ENCODE data around the gene LCOR. TPM values are rescaled to one million over a fixed set of nuclear protein-coding genes. Genes with fewer than 3 reads are reported as not detected.

Gene LCOR
- total and polyA plus RNA-seq, 9 of the 15 experiments (the other 6 are each of a cell fraction or from before 2014, with no cell fraction given), result 3.6 to 25.2 (median 14.4) TPM

DNA sequence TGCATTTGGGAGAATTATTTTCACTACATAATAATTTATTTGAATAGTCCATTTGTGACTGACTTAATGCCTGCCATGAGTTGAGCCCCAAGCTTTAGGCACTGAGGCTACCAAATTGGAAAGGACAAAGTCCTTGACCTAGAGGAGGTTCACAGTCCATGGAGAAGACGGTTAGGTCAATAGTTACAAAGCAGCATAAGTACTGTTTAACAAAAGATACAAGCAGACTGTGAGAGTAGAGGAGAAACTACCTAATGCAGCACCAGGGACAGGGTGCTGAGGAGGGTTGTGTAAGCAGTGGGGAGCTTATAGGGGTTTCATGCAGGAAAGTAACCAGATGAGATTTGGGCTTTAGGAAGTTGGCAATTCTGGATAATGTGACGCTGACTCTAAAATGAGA is 139.2 kb downstream of the LCOR start:
- no peak for TF ChIP-seq BHLHE40 (IDR thresholded peaks at IDR 0.05; ENCODE audit: low read length)
- no peak for TF ChIP-seq ZNF232 (CRISPR knock-in tag; IDR thresholded peaks at IDR 0.05)
- ATAC-seq (no peak), DNase-seq (ENCODE audit: extremely low read depth in 1 of 4, low spot score in 3 of 4) (no peak), FAIRE-seq (no peak)
- Histone ChIP-seq H3K4me2 (ENCODE audit: insufficient read depth, low read length) (no peak overlapping the region), H3K27me3 (ENCODE audit: control insufficient read depth in 2 of 2, insufficient read depth in 2 of 2, low read length in 2 of 2) (no peaks in the 10 kb centered on the region), H2AFZ (ENCODE audit: low read depth, low read length) (no peak overlapping the region), H3K4me1 (replicated peaks in 1 of 2; ENCODE audit: control insufficient read depth in 2 of 2, insufficient read depth in 2 of 2, low read length in 2 of 2) (no peaks in the 10 kb centered on the region; a peak in 2 of 5 replicates), H3K27ac (ENCODE audit: extremely low read depth, low read depth, low read length) (no peak overlapping the region), H3K79me2 (ENCODE audit: control insufficient read depth, insufficient read depth, low read length) (no peaks in the 10 kb centered on the region), H4K20me1 (replicated peaks; ENCODE audit: control insufficient read depth, insufficient read depth, low read length) (no peaks in the 10 kb centered on the region), H3K4me3 (no peak overlapping the region), H3K9ac (ENCODE audit: insufficient read depth in 1 of 2, low read depth in 2 of 2, low read length in 2 of 2) (no peak overlapping the region), H3K36me3 (ENCODE audit: control insufficient read depth, insufficient read depth, low read length) (no peaks in the 10 kb centered on the region), H3K9me3 (replicated peaks; ENCODE audit: control insufficient read depth, insufficient read depth, low read depth, low read length) (no peaks in the 10 kb centered on the region), H3K9me1 (ENCODE audit: control insufficient read depth, insufficient read depth, low read length) (no peaks in the 10 kb centered on the region)
- in situ Hi-C loops (cut with MboI) (no loop called here), intact Hi-C loops (cut with micrococcal nuclease) (no loop called here)
- WGBS (ENCODE audit: insufficient coverage, low coverage, missing lambda C conversion rate), result 100% methylated on average over 2 of the region's 2 CpGs
- ChIA-PET POLR2A (interaction anchor here (0.6 kb wide), 1 partner anchor 73 kb away, joined by 3 read pairs; no protein-coding TSS in a partner anchor), CTCF (ENCODE audit: low intra/inter-chr PET ratio) (no interaction called here)
- BruUV-seq (replicated peaks), result no TSS peak

DNA sequence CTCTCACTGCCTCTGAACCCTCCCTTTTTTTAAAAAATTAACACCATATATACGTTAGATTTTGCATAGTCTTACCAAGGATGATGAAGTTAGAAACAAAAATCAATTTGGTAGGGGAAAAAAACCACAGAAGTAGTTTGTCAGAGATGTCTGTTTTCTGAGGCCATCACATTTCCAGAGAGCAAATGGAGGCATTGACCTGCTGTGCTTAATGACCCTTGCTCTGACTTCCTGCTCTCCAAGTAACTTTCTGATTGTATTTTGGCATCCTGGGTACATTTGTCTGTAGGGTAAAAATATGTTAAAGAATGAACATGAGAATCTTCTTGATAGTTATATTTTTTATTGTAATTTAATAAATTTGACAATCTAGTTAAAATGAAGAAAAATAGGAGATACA is 140.2 kb downstream of the LCOR start:
- intact Hi-C loops (cut with micrococcal nuclease) (no loop called here), in situ Hi-C loops (cut with MboI) (no loop called here)
- BruUV-seq (replicated peaks), result no TSS peak
- ChIA-PET POLR2A (no interaction called here), CTCF (ENCODE audit: low intra/inter-chr PET ratio) (interaction anchor here (0.6 kb wide), 1 partner anchor 277 kb away, joined by 3 read pairs; no protein-coding TSS in a partner anchor)
- Histone ChIP-seq H3K27me3 (ENCODE audit: control insufficient read depth in 2 of 2, insufficient read depth in 2 of 2, low read length in 2 of 2) (no peaks in the 10 kb centered on the region), H3K79me2 (ENCODE audit: control insufficient read depth, insufficient read depth, low read length) (no peaks in the 10 kb centered on the region), H3K9ac (ENCODE audit: insufficient read depth in 1 of 2, low read depth in 2 of 2, low read length in 2 of 2) (no peak overlapping the region), H3K9me3 (replicated peaks; ENCODE audit: control insufficient read depth, insufficient read depth, low read depth, low read length) (no peaks in the 10 kb centered on the region), H3K4me3 (no peak overlapping the region), H3K9me1 (ENCODE audit: control insufficient read depth, insufficient read depth, low read length) (no peaks in the 10 kb centered on the region), H3K4me1 (replicated peaks in 1 of 2; ENCODE audit: control insufficient read depth in 2 of 2, insufficient read depth in 2 of 2, low read length in 2 of 2) (no peaks in the 10 kb centered on the region; a peak in 2 of 5 replicates), H3K4me2 (ENCODE audit: insufficient read depth, low read length) (no peak overlapping the region), H3K36me3 (ENCODE audit: control insufficient read depth, insufficient read depth, low read length) (no peaks in the 10 kb centered on the region), H4K20me1 (replicated peaks; ENCODE audit: control insufficient read depth, insufficient read depth, low read length) (no peaks in the 10 kb centered on the region), H3K27ac (ENCODE audit: extremely low read depth, low read depth, low read length) (no peak overlapping the region), H2AFZ (ENCODE audit: low read depth, low read length) (no peak overlapping the region)
- TF ChIP-seq FOXJ2 (tag; IDR thresholded peaks at IDR 0.05) (no peak), CAMTA2 (CRISPR knock-in tag; conservative IDR thresholded peaks at IDR 0.05) (no peak), ZC3H4 (CRISPR knock-in tag; IDR thresholded peaks at IDR 0.05; ENCODE audit: borderline replicate concordance) (no peak), RUNX1 (IDR thresholded peaks at IDR 0.05; ENCODE audit: low read depth) (no peak), ZNF707 (CRISPR knock-in tag; conservative IDR thresholded peaks at IDR 0.05) (no peak), KDM4B (IDR thresholded peaks at IDR 0.05; ENCODE audit: borderline replicate concordance in 2 of 2, low read depth in 1 of 2) (no peak), SRSF7 (optimal IDR thresholded peaks at IDR 0.05; ENCODE audit: low read depth, low read length) (no peak)
- TF ChIP-seq, protein P1, sequence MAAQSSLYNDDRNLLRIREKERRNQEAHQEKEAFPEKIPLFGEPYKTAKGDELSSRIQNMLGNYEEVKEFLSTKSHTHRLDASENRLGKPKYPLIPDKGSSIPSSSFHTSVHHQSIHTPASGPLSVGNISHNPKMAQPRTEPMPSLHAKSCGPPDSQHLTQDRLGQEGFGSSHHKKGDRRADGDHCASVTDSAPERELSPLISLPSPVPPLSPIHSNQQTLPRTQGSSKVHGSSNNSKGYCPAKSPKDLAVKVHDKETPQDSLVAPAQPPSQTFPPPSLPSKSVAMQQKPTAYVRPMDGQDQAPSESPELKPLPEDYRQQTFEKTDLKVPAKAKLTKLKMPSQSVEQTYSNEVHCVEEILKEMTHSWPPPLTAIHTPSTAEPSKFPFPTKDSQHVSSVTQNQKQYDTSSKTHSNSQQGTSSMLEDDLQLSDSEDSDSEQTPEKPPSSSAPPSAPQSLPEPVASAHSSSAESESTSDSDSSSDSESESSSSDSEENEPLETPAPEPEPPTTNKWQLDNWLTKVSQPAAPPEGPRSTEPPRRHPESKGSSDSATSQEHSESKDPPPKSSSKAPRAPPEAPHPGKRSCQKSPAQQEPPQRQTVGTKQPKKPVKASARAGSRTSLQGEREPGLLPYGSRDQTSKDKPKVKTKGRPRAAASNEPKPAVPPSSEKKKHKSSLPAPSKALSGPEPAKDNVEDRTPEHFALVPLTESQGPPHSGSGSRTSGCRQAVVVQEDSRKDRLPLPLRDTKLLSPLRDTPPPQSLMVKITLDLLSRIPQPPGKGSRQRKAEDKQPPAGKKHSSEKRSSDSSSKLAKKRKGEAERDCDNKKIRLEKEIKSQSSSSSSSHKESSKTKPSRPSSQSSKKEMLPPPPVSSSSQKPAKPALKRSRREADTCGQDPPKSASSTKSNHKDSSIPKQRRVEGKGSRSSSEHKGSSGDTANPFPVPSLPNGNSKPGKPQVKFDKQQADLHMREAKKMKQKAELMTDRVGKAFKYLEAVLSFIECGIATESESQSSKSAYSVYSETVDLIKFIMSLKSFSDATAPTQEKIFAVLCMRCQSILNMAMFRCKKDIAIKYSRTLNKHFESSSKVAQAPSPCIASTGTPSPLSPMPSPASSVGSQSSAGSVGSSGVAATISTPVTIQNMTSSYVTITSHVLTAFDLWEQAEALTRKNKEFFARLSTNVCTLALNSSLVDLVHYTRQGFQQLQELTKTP (IDR thresholded peaks at IDR 0.05; ENCODE audit: low read depth in 1 of 2, partially characterized antibody in 2 of 2), result no peak
- ATAC-seq (no peak), FAIRE-seq (no peak), DNase-seq (ENCODE audit: extremely low read depth in 1 of 4, low spot score in 3 of 4) (no peak)
- 36% methylated on average over 1 of the region's 1 CpG for WGBS (ENCODE audit: insufficient coverage, low coverage, missing lambda C conversion rate)
